Amygdala (tissue), 56 donors: ENCODE data around the gene GGTLC2.
"Not testable (repeated sequence)": the region's sequence is repeated elsewhere in the genome, so short reads cannot be mapped to it uniquely, and the experiment has no call there.

Experiments used
- DNase-seq, 56 donors: peaks; one replicate each; lab custom pipeline; 2025; lab: John Stamatoyannopoulos, UW

GGTLC2 gene

DNA sequence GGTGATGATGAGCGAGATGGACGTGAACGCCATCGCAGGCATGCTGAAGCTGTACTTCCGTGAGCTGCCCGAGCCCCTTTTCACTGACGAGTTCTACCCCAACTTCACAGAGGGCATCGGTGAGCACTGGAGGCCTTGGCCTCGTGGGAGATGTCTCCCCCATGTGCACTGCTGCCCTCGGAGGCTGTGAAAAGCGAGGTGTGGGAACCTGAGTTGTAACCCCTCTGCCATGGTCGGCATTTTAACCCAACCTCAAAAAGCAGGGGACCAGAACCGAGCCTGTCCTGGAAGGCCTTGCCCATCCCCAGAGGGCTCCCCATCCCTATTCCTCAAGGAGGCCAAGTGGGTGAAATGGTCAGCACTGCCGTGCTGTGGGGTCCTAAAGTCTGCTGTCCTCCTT lies 10.9 kb upstream of the GGTLC2 start:
- DNase-seq: not testable (repeated sequence)

DNA sequence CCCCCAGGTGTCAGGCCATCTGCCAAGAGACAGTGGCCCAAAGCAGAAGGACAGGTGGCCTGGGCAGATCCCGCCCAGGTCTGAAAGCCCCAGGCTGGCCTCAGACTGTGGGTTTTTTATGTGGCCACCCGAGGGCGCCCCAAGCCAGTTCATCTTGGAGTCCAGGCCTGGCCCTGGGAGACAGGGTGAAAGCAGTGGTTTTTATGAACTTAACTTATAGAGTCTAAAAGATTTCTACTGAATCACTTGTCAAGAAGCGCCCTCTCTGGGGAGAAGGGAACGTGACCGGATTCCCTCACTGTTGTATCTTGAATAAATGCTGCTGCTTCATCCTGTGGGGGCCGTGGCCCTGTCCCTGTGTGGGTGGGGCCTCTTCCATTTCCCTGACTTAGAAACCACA lies 8.2 kb upstream of the GGTLC2 start:
- peak in 1 of 56 donors; percentile 2 for DNase-seq

DNA sequence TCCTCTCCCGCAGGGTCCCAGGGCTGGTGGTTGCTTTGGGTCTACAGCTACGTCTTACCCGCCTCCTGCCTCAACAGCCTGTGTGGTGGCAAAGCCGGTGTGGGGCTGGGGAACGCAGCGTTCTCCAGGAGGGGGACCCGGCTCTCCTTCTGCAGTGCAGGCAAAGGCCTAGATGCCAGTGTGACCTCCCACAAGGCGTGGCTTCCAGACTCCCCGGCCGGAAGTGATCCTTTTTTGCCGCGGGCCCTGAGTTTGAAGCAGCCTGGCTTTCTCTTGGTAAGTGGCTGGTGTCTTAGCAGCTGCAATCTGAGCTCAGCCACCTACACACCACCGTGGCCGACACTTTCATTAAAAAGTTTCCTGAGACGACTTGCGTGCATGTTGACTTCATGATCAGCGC lies 6.1 kb upstream of the GGTLC2 start:
- DNase-seq: not testable (repeated sequence)

DNA sequence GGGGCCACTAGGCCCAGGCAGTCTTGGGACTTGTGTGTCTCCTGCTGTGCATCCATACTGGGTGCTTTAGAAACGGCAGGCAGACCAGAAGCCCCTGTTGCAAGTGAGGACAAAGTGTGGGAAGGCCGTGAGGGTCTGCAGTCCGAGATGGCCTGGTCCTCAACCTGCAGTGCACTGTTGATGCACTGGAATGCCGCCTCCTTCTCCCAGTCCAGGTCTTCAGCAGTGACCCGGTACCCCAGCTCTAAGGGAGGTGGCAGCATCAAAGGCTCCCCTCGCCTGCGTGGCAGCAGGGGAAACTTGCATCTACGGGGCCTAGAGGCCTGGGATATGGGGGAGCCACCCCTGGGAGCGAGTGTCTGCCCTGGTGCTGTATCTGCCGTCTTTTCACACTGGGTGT lies 2.2 kb upstream of the GGTLC2 start:
- DNase-seq: not testable (repeated sequence)

DNA sequence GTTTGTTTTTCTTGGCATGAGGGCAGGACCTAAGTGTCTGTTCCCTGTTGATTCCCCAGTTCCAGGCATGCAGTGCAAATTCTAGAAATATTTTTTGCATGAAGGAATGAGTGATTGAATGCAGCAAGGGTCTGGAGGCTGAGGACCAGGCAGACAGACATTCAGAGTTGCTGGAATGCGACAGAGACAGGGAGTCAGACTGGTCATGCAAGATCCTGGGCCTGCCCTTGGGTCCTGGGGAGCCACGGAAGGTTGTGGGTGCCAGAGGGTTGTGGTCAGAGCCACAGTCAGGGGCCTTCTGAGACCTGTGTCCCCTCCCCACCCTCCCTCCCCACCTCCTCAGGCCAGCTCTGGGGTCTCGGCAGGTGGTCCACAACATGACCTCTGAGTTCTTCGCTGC lies 1.6 kb downstream of the GGTLC2 start:
- DNase-seq: not testable (repeated sequence)

DNA sequence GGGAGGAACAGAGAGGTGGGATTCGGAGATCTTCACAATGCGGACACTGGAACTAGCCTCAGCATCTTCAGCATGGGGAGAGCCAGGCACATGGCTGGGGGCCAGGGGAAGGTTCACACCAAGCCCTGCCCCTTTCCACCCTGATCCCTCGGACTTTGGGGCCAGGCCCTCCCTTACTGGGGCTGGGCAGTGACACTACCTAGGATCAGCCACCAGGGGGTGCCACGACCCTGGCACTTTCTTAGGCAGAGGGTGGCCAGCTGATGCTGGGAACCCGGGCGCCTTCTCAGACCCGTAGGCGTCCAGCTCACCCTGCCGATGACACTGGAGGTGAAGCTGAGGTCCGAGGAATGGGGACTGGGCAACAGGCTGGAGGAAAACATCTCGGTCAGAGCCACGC lies 3.5 kb downstream of the GGTLC2 start:
- DNase-seq: not testable (repeated sequence)

DNA sequence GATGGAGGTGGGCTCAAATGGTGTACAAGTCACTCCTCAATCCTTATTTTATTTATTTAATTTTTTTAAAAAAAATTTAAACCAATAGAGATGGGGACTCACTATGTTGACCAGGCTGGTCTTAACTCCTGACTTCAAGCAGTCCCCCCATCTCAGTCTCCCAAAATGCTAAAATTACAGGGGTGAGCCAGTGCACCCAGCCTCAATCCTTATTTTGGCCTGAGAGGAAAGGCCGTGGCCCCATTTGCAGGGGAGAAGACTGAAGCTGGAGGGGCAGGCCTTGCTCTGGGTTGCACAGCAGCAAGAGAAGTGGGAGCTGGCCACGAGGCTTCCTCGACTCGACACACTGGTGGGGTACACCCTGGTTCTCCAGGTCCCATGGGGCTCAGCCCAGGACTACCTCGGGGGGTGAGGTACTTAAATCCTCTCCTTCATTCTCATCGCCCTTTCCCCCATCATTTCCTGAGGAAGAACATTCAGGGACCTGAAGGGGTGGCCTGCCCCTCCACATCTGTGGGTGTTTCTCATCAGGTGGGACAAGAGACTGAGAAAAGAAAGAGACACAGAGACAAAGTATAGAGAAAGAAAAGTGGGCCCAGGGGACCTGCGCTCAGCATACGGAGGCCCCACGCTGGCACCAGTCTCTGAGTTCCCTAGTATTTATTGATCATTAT lies 4.6 kb downstream of the GGTLC2 start:
- not testable (repeated sequence) for DNase-seq

DNA sequence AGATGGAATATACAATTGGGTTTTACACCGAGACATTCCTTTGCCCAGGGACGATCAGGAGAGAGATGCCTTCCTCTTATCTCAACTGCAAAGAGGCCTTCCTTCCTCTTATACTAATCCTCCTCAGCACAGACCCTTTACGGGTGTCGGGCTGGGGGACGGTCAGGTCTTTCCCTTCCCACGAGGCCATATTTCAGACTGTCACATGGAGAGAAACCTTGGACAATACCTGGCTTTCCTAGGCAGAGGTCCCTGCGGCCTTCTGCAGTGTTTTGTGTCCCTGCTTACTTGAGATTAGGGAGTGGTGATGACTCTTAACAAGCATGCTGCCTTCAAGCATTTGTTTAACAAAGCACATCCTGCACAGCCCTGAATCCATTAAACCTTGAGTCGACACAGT lies 5.3 kb downstream of the GGTLC2 start:
- DNase-seq: not testable (repeated sequence)

DNA sequence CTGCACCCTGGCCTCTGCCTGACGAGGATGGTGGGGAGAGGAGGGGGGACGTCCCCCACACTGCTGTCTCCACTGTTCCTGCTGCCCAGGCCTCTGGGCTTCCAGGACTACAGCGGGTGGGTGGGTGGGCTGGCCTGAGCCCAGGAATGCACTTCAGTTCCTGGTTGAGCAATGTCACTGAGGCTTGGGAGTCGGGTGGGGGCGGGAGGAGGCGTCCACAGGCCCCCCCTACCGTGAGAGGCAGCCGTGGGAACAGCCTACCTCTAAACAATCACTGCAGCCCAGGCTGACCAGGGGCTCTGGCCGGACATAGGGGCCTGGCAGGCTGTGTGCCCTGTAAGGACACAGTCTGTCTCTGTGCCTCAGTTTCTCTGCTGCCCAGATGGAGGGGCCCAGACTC lies 6.0 kb downstream of the GGTLC2 start:
- not testable (repeated sequence) for DNase-seq

DNA sequence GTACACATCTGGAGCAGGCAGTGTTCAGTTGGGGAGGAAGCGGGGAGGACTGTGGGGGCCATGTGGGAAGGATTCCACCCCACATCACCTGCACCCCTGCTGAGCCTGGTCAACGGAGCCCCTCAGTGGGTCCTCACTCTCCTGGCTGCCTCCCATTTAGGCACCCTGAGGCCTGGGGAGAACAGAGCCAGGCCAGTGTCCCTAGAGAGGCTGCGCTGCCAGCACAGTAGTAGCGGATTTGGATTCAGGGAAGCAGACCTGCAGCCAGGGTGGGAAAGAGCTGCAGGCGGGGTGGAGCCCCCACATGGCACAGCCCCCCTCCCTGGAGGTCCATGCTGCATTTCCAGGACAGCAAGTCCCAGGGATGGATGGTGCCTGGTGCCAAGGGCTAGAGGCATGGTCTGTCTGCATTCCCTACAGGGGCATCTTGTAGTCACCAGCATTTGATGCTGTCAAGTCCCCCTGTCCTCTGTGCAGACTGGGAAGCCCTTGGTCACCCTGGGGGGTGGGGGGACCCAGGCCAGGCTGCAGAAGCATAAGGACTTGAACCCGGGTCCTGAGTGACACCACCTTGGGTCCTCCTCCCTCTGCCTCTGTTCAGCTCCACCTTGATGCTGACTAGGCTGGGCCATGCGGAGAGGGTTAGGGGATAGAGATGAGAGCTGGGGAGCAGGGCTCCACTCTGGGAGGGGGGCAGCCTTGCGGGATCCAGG lies 6.5 kb downstream of the GGTLC2 start:
- DNase-seq: not testable (repeated sequence)

DNA sequence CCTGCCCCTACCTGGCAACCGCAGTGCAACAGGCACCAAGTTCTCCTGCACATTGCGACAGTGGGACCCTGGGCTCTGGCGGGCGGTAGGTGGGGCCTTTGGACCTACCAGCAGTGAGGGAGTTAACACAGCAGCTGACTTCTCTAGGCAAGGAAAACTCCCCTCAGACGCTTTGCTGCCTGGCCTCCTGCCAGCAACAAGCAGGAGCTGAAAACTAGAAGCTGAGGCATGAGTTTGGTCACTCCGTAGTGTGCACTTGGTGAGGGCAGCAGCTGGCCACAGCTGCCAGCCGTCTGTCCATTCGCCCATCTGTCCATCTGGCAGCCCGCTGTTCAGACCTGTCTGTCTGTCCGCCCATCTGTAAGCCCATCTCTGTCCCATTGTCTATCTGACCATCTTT lies 7.2 kb downstream of the GGTLC2 start:
- peak in 1 of 56 donors; percentile 1 for DNase-seq

DNA sequence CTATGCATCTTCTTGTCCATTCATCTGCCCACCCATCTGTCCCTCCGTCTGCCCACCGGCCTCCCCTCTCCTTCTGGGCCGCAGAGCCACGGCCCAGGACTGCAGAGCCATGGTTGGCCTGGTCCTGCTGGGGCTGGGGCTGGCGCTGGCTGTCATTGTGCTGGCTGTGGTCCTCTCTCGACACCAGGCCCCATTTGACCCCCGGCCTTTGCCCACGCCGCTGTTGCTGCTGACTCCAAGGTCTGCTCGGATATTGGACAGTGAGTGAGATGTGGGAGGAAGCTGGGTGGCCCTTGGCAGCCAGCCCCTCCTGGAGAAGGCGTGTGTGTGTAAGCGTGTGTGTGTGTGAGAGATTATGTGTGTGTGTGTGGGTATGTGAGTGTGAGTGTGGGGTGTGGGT lies 7.7 kb downstream of the GGTLC2 start:
- DNase-seq: not testable (repeated sequence)

DNA sequence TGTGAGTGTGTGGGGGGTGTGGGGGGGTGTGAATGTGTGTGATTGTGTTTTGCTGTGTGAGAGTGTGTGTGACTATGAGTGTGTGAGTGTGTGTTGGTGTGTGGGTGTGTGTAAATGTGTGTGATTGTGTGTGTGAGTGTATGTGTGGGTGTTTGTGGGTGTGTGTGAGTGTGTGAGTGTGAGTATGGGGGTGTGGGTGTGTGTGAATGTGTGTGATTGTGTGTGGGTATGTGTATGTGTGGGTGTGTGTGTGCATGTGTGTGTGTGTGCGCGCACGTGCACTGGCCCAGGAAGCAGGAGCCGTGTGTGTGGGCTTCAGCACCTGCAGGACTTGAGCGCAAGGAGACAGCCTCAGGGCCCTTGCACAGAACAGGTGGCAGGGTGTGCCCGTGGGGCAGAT lies 8.2 kb downstream of the GGTLC2 start:
- not testable (repeated sequence) for DNase-seq

DNA sequence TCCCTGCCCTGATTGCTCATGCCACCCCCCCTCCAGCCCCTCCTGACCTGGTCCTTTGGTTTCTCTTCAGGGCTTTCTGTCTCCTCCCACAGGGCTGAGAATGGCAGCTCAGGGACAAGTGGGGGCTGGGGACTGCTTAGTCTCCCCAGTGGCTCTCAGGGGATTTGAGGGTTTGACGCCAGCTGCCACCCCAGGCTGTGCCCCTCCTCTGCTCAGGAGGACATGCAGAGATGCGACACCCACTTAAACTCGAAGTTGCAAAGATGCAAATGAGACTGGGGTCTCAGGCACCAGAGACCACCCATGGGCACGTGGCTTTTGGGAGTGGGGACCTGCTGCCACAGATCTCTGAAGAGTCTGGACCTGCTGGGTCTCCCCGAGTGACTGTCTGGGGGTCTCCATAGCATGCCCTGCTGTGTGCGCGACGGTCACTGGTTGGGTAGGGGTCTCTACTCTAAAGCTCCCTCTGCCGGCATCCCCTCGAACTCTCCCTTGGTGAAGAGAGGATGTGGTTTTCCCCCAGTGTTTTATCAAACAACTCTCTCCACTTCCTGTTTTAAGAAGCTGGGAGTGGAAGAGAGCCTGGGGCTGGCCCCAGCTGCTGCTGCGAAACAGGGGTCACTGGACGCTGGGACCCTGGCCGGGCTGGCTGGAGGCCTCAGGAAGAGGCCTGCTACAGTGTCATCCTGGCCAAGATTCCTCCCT lies 9.4 kb downstream of the GGTLC2 start:
- DNase-seq: not testable (repeated sequence)

DNA sequence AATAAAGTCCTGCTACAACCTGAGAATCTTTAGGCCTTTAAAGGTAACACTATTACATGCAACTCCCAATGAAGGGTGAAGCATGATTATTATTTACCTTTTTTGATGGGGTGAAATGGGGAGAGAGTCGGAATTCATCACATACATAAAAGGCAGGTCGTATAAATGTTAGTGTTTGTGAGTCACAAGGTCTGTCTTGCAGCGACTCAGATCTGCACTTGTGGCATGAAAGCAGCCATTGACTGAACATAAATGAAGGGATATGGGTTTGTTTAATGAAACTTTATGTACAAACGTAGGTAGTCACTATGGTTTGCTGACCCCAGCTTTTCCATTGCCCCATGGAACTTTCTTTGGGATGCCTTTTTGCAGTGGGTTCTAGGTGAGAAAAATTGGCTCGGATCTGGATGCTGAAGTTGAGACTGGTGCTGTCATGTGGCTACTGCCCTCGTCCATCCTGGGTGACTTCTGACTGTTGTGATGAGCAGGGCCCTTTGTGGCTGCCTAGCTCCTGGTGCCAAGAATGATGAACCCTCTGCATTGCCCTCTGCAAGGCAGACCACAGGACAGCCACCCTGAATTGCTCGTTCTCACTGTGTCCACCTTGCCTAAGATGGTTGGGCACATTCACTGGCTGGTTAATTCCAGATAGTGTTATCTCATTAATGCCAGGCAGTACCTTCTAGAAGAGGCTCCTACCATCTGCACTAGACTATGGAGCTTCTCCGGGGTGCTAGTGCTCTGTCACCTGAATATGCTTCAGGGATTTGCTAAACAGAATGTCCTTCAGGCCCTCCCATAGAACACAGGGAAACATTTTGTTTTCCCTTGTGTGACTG lies 11.3 kb downstream of the GGTLC2 start:
- DNase-seq: no peak

DNA sequence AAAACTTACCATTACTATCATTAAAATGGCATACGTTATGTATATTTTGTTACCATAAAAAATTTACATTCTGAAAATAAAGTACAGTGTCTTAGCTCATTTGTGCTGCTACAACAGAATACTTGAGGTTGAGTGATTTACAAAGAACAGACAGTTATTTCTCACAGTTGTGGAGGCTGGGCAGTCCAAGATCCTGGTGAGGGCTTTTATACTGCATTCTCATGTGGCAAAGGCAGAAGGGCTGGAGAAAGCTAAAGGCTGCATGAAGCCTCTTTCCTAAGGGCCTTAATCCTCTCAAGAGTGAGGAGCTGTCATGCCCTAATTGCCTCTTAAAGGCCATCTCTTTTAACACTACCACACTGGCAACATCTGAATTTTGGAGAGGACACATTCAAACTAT lies 13.3 kb downstream of the GGTLC2 start:
- DNase-seq: no peak

DNA sequence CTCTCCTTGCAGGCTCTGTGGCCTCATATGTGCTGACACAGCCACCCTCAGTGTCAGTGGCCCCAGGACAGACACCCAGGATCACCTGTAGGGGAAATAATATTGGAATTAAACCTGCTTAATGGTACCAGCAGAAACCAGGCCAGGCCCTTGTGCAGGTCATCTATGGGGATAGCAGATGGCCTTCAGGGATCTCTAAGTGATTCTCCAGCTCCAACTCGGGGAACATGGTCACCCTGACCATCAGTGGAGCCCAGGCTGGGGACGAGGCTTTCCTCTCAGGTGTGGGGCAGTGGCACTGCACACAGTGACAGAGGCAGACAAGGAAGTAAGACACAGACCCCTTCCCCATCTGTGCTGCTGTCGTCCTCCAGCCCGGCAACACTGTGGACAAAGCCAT lies 16.9 kb downstream of the GGTLC2 start:
- DNase-seq: no peak

DNA sequence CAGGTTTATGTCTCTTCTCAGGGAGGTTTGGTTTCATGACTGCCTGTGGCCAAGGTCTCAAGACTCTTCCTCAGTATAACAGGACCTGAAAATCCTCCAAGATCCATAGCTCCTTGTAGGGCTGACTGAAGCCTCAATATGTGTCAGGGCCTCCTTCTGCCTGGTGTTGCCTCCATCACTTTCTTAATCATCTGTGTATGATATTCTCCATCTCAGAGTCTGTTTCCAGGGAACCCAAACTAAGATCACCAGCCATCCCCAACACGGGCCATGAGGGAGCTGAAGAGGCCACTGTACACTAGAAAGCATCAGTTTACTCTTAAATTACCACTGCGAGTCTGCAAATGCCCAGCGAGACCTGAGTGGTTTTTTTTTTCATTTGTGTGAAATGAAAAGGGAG lies 17.7 kb downstream of the GGTLC2 start:
- no peak for DNase-seq

DNA sequence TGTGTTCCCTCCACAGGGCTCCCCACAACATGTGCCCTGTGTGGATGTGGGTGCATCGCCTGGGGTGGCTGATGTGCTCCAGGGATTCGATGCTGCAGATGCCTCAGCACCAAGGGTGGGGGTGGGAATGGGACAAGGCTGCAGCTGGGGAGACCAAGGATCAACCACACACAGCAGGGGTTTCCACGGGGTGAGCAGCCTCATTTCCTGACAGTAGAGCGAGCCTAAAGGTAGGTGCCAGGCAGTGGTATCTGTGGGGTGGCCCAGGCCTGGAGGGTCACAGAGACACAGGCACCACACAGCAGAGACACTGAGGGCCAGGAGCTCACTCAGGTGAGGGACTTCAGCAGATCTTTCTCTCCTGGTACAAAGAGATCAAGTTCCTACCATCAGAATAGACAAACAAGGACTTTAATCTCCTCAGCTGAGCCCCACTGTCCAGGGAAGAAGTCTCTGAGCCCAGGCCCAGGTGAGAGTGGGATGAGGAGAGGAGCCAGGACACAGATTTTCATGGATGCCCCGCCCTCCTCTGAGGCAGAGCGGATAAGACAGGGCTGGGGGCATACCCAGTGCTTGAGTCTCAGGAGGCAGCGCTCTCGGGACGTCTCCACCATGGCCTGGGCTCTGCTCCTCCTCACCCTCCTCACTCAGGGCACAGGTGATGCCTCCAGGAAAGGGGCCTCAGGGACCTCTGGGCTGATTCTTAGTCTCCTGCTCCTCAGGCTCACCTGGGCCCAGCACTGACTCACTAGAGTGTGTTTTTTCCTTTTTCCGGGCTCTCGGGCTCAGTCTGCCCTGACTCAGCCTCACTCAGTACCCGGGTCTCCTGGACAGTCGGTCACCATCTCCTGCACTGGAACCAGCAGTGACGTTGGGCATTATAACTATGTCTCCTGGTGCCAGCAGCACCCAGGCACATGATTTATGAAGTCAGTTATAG lies 19.7 kb downstream of the GGTLC2 start:
- no peak for DNase-seq
